A204.1 (cell line): ENCODE measurements around the gene OVCA2.

Experiments
- FAIRE-seq: peaks from 2 replicates; lab custom pipeline; 2012; peaks lifted over from hg19 to GRCh38; lab: Jason Lieb, UNC

The OVCA2 gene

GRCh38 chr17:2087597-2088211, 45.9 kb downstream of the OVCA2 start:
- FAIRE-seq, result no peak

- no peak for FAIRE-seq
These were observed 47.2 kb downstream of the OVCA2 start for GRCh38 chr17:2089021-2089422.

- no peak for FAIRE-seq
These were observed 48.4 kb downstream of the OVCA2 start for GRCh38 chr17:2090210-2090641.

- FAIRE-seq, result no peak
These were observed 49.1 kb downstream of the OVCA2 start for GRCh38 chr17:2090804-2091534.

GRCh38 chr17:2092253-2092652, 50.4 kb downstream of the OVCA2 start:
- no peak for FAIRE-seq
